CD4-positive, alpha-beta T cell treated with Interleukin-21 for 1 hour (primary cell): ENCODE data around the gene TEKTIP1.

ENCODE experiments used
- DNase-seq: peaks from one replicate; pipeline ENCODE4 v3.0.0-alpha.2; 2020

TEKTIP1 gene

DNA sequence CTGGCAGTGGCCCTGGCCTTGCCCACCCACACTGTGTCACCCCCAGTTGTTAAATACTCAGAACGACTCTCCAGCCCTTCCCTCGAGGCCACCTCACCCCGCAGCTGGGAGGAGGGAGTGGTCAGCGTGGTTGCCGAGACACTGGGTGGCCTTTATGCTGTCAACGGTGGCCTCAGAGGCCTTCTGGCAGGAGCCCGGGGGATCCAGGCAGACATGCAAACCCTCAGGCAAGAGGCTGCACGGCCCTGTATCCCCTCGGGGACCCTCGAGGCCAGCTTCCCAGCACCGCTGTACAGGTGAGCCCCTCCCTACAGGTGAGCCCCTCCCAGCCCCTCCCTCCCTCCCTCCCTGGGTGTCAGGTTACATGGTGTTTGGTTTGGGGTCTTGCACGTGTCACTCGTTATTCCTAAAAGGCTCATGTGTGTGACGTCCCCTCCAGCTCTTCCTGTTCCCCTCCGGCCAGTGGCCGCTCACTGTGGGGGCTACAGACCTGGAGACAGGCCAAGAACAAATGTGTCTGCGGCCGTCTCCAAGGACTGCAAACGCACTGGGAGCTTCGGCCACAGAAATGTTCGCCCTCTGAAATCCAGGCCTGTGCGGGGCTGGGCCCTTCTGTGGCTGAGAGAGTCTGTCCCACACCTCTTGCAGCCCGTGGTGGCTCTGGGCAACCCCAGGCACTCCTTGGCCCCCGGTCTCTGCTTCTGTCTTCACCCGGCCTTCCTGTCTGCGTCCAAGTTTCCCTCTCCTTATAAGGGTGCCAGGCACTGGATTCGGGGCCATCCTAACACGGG lies at the start of gene TEKTIP1:
Gene TEKTIP1 (plus strand): TSS at position 210 of the 791 bp plus-strand sequence. CDS start 4 bp downstream, at position 214.
- DNase-seq = no peak

DNA sequence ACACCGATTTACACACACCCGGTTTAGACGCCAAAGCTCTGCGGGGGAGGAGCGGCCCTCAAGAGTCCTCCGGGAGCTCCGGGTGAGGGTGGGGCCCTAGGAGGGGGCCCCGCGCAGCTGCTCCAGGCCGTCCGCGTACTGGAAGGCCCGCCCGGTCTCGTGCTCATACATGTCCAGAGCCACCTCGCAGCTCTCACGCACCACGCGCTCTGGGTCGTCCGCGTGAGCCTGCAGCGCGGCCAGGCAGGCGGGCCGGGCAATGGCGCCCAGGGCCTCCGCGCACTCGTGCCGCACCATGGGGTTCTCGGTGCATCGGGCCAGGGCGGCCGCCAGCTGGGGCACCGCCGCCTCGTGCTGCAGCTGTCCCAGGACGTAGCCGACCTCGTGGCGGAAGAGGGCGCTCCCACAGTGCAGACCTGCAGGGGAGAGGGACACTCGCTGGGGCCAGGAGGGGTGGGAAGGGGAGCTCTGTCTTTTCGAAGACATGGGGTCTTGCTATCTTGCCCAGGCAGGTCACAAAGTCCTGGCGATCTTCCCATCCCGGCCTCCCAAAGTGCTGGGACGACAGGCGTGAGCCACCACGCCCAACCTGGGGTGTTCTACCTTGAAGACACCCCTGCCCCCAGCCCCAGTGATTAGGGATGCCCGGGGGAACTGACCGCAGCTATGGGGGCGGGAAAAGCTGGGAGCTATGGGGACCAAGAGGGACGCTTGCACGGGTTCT lies 47.4 kb upstream of the TEKTIP1 start:
- no peak for DNase-seq

DNA sequence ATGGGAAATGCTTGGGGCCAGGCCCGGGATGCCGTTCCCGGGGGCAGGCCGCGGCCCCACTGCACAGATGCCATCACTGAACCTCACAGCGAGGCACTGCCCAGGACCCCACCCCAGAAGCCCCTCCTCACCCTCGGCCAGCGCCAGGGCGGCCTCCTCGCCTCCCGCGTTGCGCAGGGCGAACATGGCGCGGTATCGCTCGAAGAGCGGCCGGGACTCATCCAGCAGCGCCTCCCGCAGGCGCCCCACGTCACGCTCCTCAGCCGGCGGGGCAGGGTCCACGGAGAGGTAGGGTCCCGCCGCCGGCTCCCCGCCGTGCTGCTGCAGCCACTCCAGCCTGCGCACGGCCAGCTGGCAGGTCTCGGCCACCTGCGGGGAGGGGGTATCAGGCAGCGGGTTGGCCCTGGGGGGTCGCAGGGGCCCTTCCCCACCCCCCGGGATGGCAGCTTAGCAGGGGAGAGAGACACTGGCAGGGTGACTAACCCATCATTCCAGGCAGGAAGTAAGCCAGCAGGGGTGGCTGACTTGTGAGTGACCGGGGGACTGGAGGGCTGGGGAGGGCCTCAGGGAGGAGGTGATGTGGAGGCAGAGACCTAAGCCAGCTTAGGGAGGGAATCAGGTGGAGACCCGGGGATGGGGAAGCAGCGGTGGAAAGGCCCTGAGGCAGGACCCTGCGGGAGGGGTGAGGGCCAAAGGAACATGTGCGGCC lies 46.7 kb upstream of the TEKTIP1 start:
- DNase-seq = no peak

DNA sequence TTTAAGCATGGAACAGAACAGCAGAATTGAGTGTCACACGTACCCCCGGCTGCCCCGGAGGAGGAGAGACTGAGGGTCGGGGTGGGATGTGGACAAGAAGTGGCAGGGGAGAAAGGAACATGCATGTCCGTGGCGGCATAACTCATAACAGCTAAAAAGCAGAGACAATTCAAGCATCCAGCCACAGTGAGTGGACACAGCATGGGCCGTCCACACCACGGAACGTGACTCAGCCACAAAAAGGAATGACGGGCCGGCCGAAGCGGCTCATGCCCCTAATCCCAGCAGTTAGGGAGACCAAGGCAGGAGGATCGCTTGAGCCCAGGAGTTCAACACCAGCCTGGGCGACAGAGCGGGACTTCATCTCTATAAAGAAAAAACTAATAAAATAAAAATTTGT lies 46.1 kb upstream of the TEKTIP1 start:
- DNase-seq = no peak

DNA sequence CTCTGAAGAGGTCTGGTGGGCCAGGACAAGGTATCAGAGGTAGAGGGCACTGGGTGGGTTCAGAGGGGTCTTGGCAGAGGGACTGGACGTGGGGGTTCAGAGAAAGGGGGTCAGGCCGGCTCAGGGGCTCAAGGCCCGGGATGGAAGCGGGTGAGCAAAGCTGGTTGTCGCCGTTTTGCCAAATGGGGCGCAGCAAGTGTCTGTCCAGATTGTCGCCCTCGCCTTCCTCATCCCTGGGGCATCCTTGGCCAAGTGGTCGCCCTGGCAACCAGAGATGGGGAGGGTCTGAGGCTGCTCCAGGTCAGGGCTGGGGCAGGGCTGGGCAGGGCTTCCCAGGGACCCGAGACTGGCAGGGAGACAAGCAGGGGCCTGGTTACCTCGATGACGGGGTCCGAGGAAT lies 45.3 kb upstream of the TEKTIP1 start:
- DNase-seq = no peak

DNA sequence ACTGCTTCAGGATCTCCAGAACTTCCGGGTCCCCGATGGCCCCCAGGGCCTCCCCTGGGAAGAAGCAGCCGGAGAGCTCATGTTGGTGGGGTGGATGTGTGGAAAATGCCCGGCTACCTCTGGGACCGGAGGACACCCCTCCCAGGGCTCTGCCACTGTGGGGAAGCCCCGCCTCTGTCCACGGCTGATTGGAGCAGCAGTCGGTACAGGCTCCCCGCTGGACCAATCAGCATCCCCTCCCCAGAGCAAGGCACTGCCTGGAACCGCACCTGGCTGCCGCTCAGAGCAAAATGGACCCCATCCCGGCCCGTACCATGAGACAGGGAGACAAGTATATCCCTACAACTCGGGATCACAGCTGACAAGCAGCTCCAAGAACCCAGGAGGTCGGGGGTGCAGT lies 44.9 kb upstream of the TEKTIP1 start:
- DNase-seq = peak; percentile 44

DNA sequence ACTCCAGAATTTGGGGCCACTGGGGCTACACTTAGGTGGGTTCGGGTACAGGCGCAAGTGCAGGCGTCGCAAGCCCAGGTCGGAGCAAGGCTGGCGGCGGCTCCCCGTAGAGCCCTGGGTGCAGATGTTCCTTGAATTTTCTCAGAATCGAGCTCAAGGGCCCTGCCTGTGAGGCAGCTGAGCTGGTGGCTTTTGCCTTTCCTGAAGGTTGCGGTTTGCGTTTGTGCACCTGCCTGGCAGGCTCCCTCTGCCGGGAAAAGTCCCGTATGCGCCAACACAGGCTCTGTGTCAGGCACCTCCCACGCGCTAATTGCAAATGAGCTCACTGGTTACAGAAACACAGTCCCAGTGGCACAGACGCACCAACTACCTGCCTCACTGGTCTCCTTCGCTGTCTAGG lies 44.4 kb upstream of the TEKTIP1 start:
- peak; percentile 63 for DNase-seq

DNA sequence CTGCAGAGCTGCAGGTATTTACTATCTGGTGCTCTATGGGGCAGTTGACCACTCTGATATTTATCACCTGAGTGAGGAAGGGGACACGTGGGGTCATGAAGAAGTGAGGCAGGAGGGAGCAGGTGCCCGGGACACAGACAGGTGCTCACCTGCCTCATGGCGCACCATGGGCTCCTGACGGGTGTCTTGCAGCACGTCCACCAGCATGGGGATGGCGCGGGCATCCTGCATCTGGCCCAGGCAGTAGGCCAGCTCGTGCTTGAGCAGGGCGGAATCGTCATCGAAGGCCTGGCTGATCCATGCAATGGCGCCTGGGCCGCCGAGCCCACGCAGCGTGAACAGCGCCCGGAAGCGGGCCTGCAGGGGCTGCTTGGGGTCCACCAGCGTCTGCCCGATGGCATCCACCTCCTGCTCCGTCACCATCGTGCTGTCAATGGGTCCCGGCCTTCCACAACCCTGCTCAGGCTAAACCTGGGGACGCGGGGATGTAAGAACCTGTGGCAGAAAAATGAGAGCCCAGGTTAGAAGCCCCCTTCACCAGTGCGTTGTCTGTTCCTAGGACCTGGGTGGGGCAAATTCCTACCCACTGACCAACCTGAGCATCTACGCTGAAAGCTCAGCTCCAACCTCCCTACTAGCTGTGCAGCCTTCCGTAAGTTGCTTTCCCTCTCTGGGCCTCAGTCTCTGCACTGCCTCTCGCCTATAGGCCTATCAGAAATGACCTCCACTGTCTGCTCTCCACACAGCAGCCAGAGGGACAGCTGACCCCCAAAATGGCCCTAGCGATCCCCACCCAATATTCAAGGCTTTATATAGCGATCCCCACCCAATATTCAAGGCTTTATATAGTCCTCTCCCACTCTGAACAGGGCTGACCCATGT lies 42.3 kb upstream of the TEKTIP1 start:
- DNase-seq = no peak

DNA sequence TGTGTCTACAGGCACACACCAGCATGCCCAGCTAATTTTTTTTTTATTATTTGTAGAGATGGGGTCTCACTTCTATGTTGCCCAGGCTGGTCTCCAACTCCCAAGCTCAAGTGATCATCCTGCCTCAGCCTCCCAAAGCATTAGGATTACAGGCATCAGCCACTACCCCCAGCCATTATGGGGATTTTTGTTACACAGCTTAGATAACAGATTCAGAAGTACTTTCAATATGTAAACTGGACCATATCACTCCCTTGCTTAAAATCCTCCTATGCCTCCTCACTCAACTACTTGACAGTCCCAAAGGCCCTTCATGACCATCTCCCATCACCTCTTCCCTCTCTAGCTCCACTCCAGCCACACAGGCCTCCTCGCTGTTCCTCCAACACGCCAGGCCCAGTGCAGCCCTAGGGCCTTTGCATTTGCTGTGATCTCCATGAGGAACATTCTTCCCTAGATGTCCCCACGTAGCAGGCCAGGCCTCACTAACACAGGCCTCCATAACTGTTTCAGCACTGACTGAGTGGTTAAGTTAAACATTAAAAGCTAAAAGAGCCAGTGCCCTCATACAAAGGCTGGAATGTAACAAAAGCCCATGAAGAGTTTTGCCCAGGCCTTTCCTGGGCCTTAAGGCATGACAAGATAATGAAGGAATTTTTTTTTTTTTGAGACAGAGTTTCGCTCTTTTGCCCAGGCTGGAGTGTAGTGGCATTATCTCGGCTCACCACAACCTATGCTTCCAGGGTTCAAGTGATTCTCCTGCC lies 41.0 kb upstream of the TEKTIP1 start:
- no peak for DNase-seq

DNA sequence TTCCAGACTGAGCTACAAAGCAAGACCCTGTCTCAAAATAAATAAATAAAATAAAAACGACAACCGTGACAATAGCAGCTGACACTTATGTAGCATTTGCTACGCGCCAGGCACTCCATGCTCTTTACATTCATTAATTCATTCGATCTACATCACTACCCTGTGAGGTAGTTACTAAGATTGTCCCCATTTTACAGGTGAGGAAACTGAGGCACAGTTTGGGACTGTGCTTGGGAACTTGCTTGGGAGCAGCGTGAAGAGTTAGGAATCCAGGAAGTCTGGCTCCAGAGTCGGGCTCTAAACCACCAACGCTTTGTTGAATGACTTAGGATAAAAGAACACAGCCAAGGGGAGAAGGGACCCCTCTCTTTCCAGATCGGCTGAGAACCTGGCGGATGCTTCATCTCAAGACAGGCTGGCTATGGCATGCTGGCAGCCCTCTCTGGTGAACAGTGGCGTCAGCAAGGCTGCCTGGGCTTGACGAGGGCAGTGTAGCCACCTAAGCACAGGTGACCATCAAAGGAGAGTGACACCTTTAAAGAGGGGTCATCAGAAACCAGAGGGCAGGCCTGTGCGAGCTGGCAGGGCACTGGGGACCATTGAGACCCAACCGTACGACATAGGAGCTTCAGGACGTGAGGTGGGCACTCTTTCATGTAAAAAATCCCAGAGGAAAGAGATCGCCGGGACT lies 39.1 kb upstream of the TEKTIP1 start:
- DNase-seq = no peak

DNA sequence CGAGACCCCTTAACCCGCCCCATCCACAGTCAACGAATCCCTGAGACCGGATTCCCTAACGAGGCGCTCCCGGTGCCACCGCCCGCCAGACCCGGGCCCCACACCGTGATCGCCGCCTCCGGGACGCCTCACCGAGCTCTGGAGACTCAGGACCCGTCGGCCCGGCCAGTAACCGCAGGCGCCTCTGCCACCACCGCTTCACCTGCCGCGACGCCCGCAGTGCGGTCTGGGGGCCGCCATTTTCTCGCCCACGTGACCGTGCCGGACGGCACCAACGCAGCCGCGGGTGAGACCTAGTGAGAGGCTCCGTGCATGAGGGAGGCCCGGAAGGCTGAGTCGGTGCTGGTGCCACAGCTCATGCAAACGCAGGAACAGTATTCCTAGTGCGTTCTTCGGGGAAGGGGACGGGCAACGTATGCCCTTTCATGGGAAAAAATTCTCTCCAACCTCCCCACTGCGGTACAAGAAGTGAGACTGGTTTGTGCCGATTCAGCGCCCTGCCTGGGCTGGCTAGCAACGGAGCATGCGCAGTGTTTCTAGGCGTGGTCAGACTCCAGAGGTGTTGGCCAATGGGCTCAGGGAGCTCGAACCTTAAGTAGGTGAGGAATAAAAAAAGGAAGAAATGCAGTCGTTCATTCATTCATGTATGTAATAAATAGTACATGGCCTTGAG lies 38.4 kb upstream of the TEKTIP1 start, which contains the start of gene DOHH:
Gene DOHH (minus strand): TSS at position 246 of the 673 bp plus-strand sequence. CDS start 3,860 bp downstream, outside the sequence.
- peak; percentile 97 for DNase-seq

DNA sequence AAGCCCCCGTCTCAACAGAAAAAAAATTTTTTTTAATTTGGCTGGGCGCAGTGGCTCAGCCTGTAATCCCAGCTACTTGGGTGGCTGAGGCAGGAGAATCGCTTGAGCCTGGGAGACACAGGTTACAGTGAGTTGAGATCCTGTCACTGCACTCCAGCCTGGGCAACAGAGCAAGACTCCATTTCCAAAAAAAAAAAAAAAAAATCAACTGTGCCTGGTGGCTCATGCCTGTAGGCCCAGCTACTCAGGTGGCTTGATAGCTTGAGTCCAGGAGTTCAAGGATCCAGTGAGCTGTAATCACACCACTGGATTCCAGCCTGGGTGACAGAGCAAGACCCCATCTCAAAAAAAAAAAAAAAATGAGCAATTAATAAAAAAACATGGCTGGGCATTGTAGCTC lies 37.2 kb upstream of the TEKTIP1 start:
- no peak for DNase-seq

DNA sequence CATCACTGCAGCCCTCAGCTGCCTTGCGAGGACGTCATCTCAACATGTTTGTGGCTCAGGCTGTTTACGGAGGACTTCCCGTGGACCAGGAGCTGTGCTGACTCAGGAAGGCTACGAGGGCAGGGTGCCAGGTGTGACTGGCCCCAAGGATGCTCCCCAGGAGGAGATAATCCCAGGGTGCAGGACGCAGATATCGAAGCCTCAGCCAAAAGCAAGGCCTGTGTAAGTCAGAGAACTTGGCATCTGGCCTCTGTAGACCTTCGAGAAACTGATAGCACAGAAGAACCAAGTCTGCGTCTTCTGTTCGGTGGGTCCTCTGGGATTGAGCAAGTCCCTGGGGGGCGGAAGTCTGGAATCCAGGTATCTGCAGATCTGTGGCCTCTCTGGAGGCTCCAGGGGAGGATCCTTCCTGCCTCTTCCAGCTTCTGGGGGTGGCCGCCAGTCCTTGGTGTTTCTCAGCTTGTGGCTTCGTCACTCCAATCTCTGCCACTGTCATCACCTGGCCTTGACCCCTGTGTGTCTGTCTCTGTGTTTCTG lies 35.9 kb upstream of the TEKTIP1 start:
- DNase-seq = no peak

DNA sequence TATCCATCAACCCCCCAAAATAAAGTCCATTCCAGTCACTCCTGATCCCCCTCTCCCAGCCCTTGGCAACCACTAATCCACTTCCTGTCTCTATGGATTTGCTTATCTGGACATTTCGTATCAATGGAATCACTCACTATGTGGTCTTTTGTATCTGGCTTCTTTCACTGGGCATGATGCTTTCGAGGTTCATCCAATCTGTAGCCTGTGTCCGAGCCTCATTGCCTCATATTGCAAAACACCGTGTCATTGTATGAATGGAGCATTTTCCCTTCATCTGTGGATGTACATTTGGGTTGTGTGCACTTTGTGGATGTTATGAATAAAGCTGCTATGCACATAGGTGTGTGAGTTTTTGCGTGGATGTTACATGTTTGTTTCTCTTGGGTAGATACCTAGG lies 34.2 kb upstream of the TEKTIP1 start:
- no peak for DNase-seq

DNA sequence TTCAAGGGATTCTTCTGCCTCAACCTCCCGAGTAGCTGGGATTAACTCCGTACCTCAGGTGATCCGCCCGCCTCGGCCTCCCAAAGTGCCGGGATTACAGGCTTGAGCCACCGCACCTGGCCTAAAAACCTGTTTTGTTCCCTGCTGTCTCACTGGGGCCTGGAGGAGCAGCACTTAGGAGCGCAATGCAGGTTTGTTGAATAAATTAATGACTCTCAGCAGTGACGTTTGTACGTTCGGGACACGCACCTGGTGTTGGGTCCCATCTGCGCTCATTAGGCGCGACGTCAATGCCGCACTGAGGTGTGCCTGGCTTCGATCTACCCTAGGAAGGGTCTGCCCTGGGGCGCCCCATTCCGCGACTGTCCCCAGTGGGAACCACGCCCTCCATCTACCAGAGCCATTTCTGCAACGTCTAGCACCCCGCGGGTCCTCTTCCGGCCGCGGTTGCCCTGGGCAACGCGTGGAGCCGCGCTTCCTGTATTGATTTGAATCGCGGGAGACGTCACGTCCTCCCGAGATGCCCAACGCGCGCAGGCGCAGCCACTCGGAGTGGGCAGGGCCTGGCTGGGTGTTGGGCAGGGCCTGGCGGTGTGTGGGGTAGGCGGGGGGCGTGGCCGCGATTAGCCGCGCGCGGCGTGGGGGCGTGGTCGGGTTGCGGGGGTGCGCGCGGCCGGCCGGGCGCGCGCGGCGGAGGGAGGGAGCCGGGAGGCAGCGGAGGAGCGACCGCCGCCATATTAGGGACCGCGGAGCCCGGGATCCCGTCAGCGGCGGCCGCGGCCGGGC lies 33.2 kb upstream of the TEKTIP1 start, which contains the start of gene FZR1:
Gene FZR1 (plus strand): TSS at position 714 of the 786 bp plus-strand sequence. CDS start 16,679 bp downstream, outside the sequence.
- DNase-seq = peak; percentile 100

DNA sequence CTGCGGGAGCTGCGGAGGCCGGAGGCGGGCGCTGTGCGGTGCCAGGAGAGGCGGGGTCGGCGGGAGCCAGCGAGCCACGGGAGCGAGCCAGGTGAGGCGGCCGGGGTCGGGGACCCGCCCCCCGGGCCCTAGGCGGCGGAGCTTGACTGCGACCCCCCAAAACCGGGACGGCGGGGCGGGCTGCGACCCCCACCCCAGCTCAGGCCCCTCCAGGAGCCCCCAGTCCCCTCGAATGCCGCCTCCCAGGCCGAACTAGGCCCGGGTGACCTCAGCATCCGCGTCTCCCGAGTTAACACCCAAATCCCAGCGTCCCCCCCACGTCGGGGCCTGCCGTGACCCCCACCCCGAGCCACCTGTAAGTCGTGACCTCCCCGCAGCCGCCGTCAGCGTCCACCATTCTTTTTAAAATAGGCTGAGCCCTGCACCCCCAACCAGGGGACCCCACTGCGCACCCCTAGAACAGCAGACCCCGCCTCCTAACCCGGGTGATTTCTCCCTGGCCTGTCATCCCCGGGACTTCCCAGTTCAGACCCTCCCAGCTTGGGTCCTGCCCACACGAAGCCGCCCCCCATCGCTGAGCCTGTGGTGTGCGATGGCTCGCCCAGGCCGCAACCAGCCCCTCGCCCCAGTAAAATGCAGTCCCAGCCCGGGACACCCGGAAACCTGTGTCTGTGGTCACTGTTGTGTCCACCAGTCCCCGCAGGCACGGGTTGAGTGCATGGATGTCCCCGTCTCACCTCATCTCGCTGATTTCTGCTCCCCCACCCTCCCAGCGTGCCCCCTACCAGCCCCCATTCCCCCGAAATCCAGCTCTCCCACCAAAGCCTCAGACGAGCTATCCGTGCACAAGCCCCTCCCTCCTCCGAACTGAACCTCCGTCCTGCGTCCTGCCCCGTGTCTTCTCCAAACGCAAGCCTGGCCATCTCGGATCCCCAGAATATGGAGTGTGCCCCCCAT lies 32.3 kb upstream of the TEKTIP1 start:
- peak; percentile 64 for DNase-seq

DNA sequence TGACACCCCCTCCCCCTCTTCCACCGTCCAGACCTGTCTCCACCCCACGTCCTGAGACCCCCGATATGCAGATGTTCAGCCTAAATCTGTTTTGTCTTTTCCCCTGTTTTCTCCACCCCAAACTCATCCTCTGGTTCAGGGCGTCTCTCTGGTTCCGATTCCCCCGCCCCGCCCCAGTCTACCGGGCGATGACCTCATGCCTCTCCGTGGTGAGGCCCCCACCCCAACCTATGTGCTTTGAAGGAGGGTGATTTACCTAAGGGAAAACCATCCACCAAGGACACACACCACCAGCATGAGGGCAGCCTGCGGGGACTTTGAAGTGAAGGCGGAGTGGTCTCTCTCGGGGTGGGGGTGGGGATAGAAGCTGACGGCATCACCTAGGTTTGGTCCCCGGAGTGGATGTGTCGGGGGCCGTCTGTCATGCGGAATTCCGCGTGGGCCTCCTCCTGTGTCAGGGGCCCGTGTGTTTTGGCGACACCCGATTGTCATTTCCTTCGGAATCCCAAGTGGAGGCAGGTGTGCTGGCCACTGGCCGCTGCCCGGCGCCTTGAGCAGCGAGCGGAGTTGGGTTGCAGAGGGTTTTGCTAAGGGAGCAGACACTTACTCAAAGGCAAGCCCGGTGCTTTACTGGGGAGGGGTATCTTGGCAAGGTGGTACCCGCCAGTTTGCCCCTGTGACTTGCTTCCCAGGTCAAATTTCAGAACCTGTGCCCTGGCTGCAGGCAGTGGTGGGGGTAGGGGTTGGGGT lies 31.4 kb upstream of the TEKTIP1 start:
- peak; percentile 60 for DNase-seq
